Spleen (tissue), 11 donors: ENCODE results near the gene MAS1. TPM values are rescaled to one million over a fixed set of nuclear protein-coding genes. Genes with fewer than 3 reads are reported as not detected.

ENCODE experiments used
- DNase-seq: peaks from one replicate; pipeline ENCODE4 v3.0.0-alpha.2; 2020
- H3K27ac ChIP-seq, 8 donors: fragments of 200-600 bp; sonication (generic) in 7 of 8; 1 replicate in 4 of 8; 2 replicates in 4 of 8; pipeline versions ENCODE4 v1.5.0 to v1.8.0; 2016 to 2021; ENCODE audit warnings: inconsistent platforms in 4 of 8, mild to moderate bottlenecking in 4 of 8, moderate library complexity in 1 of 8
- H3K27me3 ChIP-seq, 7 donors: fragments of 200-600 bp; sonication (generic) in 6 of 7; replicated peaks in 1 of 7; 1 replicate in 4 of 7; 2 replicates in 3 of 7; pipeline versions ENCODE4 v1.5.0 to v1.8.0; 2016 to 2021; ENCODE audit warnings: inconsistent platforms in 3 of 7, mild to moderate bottlenecking in 1 of 7
- H3K36me3 ChIP-seq, 6 donors: fragments of 200-600 bp; sonication (generic) in 5 of 6; 1 replicate in 4 of 6; 2 replicates in 2 of 6; pipeline versions ENCODE4 v1.5.0 to v1.8.0; 2016 to 2021; ENCODE audit warnings: inconsistent platforms in 2 of 6
- H3K4me1 ChIP-seq, 6 donors: fragments of 200-600 bp; sonication (generic) in 5 of 6; 1 replicate in 3 of 6; 2 replicates in 3 of 6; pipeline versions ENCODE4 v1.5.0 to v1.8.0; 2016 to 2021; ENCODE audit warnings: inconsistent platforms in 3 of 6
- H3K4me3 ChIP-seq, 8 donors: fragments of 200-600 bp; sonication (generic) in 7 of 8; 1 replicate in 4 of 8; 2 replicates in 4 of 8; pipeline versions ENCODE4 v1.5.0 to v1.8.0; 2016 to 2021; ENCODE audit warnings: inconsistent platforms in 4 of 8, mild to moderate bottlenecking in 4 of 8, moderate library complexity in 2 of 8
- H3K9me3 ChIP-seq, 8 donors: fragments of 200-600 bp; sonication (generic) in 7 of 8; 1 replicate in 4 of 8; 2 replicates in 4 of 8; pipeline versions ENCODE4 v1.5.0 to v1.8.0; 2016 to 2021; ENCODE audit warnings: inconsistent platforms in 4 of 8
- POLR2A ChIP-seq, 3 donors: fragments of 450-650 bp; IDR thresholded peaks; one replicate each; pipeline ENCODE4 v1.5.1; 2017; ENCODE audit warnings: antibody characterized with exemption in 3 of 3, mild to moderate bottlenecking in 1 of 3
- POLR2AphosphoS5 ChIP-seq, 3 donors: sonication (generic); formaldehyde crosslinking; IDR thresholded peaks; one replicate each; pipeline ENCODE4 v1.5.1; 2017; ENCODE audit warnings: antibody characterized with exemption in 3 of 3
- WGBS, 5 donors: extraction: QIAGEN DNeasy Blood & Tissue Kit in 3 of 5; methylation state at CpG; one replicate each; pipeline versions ENCODE4 v1.1.5 to v1.1.7; 2013 to 2018; 5-methylcytosine and 5-hydroxymethylcytosine counted together
- intact Hi-C: fragments of 100-400 bp; cut with DNase I; formaldehyde crosslinking; loops from one replicate; pipeline ENCODE4 v1.15.0; 2023; ENCODE audit warnings: low total_unique reads
- polyA plus RNA-seq, 3 donors: library from polyadenylated mRNA; stranded (reverse); fragments of 200-250 nt; gene quantifications; one replicate each; pipeline ENCODE4 v1.2.1, GENCODE V29; 2013
- total RNA-seq, 7 donors: library from RNA; depleted of rRNA in 3 of 7; stranded (reverse); fragments of >200 nt in 3 of 7; fragmentation: NEBNext Ultra II Directional in 4 of 7; extraction: Animal tissue kit (Norgen Biotek cat#: 25700) in 4 of 7; gene quantifications; one replicate each; pipeline versions ENCODE4 v1.1.0 to v1.2.1, GENCODE V29; 2016 to 2021
- TF ChIP-seq, protein P1 (sequence below), 11 experiments: fragments of 200-600 bp in 7 of 11; fragments of 450-650 bp in 4 of 11; sonication (generic) in 4 of 11; IDR thresholded peaks in 8 of 11; conservative IDR thresholded peaks in 3 of 11; 1 replicate in 7 of 11; 2 replicates in 4 of 11; pipeline versions ENCODE4 v1.4.0 to v1.8.0; 2016 to 2021; ENCODE audit warnings: antibody characterized with exemption in 11 of 11, inconsistent platforms in 4 of 11, mild to moderate bottlenecking in 1 of 11
- donor health status: healthy with polysubstance abuse.
- donor health status: DM: no; HTN: no; CAD: no; lungs with moderate emphysema.
- donor health status: DM: no; HTN: no; CAD: no.
- donor health status: Bipolar disorder and iron deficiency.
- donor health status: healthy.
- donor health status: DM: no; HTN: no; CAD: no.
- donor health status: DM: yes; HTN: yes; CAD: no.

The MAS1 gene
- total and polyA plus RNA-seq, 10 donors, result under 0.01 TPM; not detected in 9

DNA sequence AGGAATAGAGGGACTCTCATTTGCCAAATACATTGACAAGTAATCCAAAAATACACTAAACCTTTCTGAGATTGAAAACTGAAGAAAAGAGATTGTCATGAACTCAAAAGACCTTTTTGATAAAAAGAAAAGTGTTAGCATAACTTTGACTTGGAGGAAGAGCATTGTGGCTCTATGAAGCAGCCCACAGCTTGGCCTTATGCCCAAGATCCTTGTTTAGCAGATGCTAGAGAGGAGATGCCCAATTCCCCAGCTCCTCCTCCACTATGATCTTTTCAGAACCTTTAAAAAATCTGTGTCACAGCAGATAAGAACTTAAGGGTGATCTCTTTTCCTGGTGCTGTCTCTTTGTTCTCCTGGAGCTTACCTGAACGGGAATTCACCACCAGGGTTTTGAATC lies 42.3 kb downstream of the MAS1 start:
- 83 to 100% (median 88%) methylated on average over 1 of the region's 1 CpG for WGBS, 5 donors
- Histone ChIP-seq H3K4me3 (no peak overlapping the region), H3K9me3 (peaks cover 0 to 5% (median 0%) of the 10 kb centered on the region in 8 donors), H3K36me3 (no peaks in the 10 kb centered on the region), H3K27ac (no peak overlapping the region), H3K27me3 (no peaks in the 10 kb centered on the region), H3K4me1 (peaks cover 0 to 21% (median 9%) of the 10 kb centered on the region in 6 donors)
- intact Hi-C loops, result no loop called here
- no peak for DNase-seq
- TF ChIP-seq, protein P1, sequence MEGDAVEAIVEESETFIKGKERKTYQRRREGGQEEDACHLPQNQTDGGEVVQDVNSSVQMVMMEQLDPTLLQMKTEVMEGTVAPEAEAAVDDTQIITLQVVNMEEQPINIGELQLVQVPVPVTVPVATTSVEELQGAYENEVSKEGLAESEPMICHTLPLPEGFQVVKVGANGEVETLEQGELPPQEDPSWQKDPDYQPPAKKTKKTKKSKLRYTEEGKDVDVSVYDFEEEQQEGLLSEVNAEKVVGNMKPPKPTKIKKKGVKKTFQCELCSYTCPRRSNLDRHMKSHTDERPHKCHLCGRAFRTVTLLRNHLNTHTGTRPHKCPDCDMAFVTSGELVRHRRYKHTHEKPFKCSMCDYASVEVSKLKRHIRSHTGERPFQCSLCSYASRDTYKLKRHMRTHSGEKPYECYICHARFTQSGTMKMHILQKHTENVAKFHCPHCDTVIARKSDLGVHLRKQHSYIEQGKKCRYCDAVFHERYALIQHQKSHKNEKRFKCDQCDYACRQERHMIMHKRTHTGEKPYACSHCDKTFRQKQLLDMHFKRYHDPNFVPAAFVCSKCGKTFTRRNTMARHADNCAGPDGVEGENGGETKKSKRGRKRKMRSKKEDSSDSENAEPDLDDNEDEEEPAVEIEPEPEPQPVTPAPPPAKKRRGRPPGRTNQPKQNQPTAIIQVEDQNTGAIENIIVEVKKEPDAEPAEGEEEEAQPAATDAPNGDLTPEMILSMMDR (IDR thresholded peaks at IDR 0.05 in 8 of 11, conservative IDR thresholded peaks at IDR 0.05 in 3 of 11), result no peak
- no peak for TF ChIP-seq POLR2A (IDR thresholded peaks at IDR 0.05)
- TF ChIP-seq POLR2AphosphoS5 (IDR thresholded peaks at IDR 0.05), result no peak

DNA sequence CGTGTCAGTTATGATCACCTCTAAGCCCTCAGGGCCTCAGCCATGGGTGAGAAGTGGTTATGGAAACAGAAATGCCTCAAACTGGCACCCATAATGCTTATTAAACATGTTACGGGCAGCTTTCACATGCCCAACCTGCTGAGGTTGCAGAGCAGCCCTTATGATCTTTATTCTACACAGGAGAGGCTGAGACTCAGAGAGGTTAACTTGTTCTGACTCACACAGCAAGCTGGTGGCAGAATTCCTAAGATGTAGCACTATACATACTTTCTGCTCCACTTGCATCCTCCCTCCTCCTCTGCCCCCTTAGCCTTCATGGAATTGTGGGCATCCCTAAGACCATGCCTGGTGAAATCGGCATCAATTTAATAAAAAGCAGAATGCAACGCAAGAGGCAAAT lies 43.4 kb downstream of the MAS1 start:
- Histone ChIP-seq H3K4me1 (peaks cover 0 to 21% (median 9%) of the 10 kb centered on the region in 6 donors), H3K9me3 (peaks cover 0 to 5% (median 0%) of the 10 kb centered on the region in 8 donors), H3K36me3 (no peaks in the 10 kb centered on the region), H3K27ac (no peak overlapping the region), H3K4me3 (no peak overlapping the region), H3K27me3 (no peaks in the 10 kb centered on the region)
- intact Hi-C loops, result no loop called here
- DNase-seq, result no peak
- TF ChIP-seq, protein P1 (IDR thresholded peaks at IDR 0.05 in 8 of 11, conservative IDR thresholded peaks at IDR 0.05 in 3 of 11), result no peak
- TF ChIP-seq POLR2A (IDR thresholded peaks at IDR 0.05), result no peak
- no peak for TF ChIP-seq POLR2AphosphoS5 (IDR thresholded peaks at IDR 0.05)
- 90 to 96% (median 94%) methylated on average over 4 of the region's 4 CpGs for WGBS, 5 donors

DNA sequence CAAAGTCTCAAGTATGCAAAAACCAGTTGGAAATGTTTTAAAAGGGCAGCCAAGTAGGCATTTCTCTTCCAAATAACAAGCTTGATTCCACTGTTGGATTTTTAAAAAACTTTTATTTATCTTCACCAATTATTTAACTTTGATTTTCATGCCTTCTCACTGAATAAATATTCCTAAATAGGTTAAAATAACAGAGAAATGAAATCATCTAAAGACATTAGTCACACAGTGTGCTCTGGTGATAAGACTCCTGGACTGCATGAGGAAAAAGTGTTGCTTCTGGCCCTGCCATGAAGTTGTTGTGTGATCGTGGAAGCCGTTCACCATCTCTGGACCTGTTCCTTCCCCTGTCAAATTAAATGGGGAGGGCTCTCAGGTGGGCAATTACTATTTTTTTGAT lies 44.3 kb downstream of the MAS1 start:
- 88 to 96% (median 92%) methylated on average over 2 of the region's 2 CpGs for WGBS, 5 donors
- Histone ChIP-seq H3K27ac (no peak overlapping the region), H3K27me3 (no peaks in the 10 kb centered on the region), H3K4me3 (no peak overlapping the region), H3K36me3 (no peaks in the 10 kb centered on the region), H3K4me1 (peaks cover 0 to 13% (median 5%) of the 10 kb centered on the region in 6 donors), H3K9me3 (peaks cover 0 to 5% (median 0%) of the 10 kb centered on the region in 8 donors)
- TF ChIP-seq POLR2A (IDR thresholded peaks at IDR 0.05) (no peak), POLR2AphosphoS5 (IDR thresholded peaks at IDR 0.05) (no peak)
- TF ChIP-seq, protein P1 (IDR thresholded peaks at IDR 0.05 in 8 of 11, conservative IDR thresholded peaks at IDR 0.05 in 3 of 11), result no peak
- DNase-seq, result no peak
- intact Hi-C loops, result no loop called here

DNA sequence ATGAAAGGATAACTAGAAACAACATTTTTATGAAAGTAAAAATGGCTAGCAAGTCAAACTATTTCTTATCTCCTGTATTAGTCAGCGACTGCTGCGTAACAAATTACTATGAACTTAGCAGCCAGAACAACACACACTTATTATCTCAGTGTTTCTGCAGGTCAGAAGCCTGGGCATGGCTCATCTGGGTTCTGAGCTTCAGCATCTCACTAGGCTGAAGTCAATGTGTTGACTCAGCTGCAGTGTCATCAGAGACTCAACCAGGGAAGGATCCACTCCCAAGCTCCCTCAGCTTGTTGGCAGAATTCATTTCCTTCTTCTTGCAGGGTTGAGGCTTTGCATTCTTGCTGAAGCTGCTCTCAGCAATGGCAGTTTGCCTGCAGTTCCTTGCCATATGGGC lies 44.8 kb downstream of the MAS1 start:
- Histone ChIP-seq H3K27me3 (no peaks in the 10 kb centered on the region), H3K4me3 (no peak overlapping the region), H3K36me3 (no peaks in the 10 kb centered on the region), H3K27ac (no peak overlapping the region), H3K4me1 (peaks cover 0 to 8% (median 4%) of the 10 kb centered on the region in 6 donors), H3K9me3 (peaks cover 0 to 5% (median 0%) of the 10 kb centered on the region in 8 donors)
- DNase-seq, result no peak
- 96 to 100% (median 97%) methylated on average over 2 of the region's 2 CpGs for WGBS, 5 donors
- intact Hi-C loops, result no loop called here
- TF ChIP-seq POLR2AphosphoS5 (IDR thresholded peaks at IDR 0.05), result no peak
- TF ChIP-seq, protein P1 (IDR thresholded peaks at IDR 0.05 in 8 of 11, conservative IDR thresholded peaks at IDR 0.05 in 3 of 11), result no peak
